PC-3 (cell line): ENCODE data around the gene SLC25A17. TPM values are rescaled to one million over a fixed set of nuclear protein-coding genes. Genes with fewer than 3 reads are reported as not detected.

ENCODE experiments used
- ATAC-seq: fragments of 200-7000 bp; cut with Tn5 transposase; 2 replicates; pipeline ENCODE4 v1.9.1; 2020; ENCODE audit warnings: mild to moderate bottlenecking, moderate library complexity
- BruUV-seq: library from RNA; stranded (reverse); fragments of 400-500 nt; replicated peaks from 2 replicates; lab custom pipeline; 2021; lab: Mats Ljungman, UMichigan
- CTCF ChIA-PET: fragments of 300-600 bp; sonication (Branson Sonifier 250); formaldehyde crosslinking; loops from one replicate; lab custom pipeline; 2022; ENCODE audit warnings: antibody characterized with exemption; lab: Charles Lee
- POLR2A ChIA-PET: fragments of 300-600 bp; sonication (Branson Sonifier 250); formaldehyde crosslinking; loops from one replicate; lab custom pipeline; 2022; ENCODE audit warnings: antibody characterized with exemption; ENCODE audit not compliant: unreplicated experiment; lab: Charles Lee
- DNase-seq: peaks from one replicate; pipeline ENCODE4 v3.0.0-alpha.2; 2015
- H2AFZ ChIP-seq: fragments of 300-600 bp; sonication (generic); 2 replicates; pipeline ENCODE4 v1.6.0; 2016; ENCODE audit warnings: antibody characterized with exemption, low read length
- H3F3A ChIP-seq: fragments of 300-600 bp; sonication (generic); one replicate; pipeline ENCODE4 v1.6.0; 2017; ENCODE audit warnings: antibody characterized with exemption, low read length, control low read depth, mild to moderate bottlenecking; ENCODE audit not compliant: unreplicated experiment
- H3K27ac ChIP-seq: fragments of 300-600 bp; sonication (generic); 2 replicates; pipeline ENCODE4 v1.5.1; 2016; ENCODE audit warnings: mild to moderate bottlenecking, low read length
- H3K27me3 ChIP-seq: fragments of 300-600 bp; sonication (generic); 2 replicates; pipeline ENCODE4 v1.6.1; 2016; ENCODE audit warnings: low read length, mixed read lengths
- H3K36me3 ChIP-seq: fragments of 300-600 bp; sonication (generic); 2 replicates; pipeline ENCODE4 v1.6.1; 2016; ENCODE audit warnings: low read depth, mixed run types, low read length, mixed read lengths
- H3K4me1 ChIP-seq: fragments of 300-600 bp; sonication (generic); 2 replicates; pipeline ENCODE4 v1.5.1; 2016; ENCODE audit warnings: low read length; ENCODE audit not compliant: insufficient read depth
- H3K4me2 ChIP-seq: fragments of 300-600 bp; sonication (generic); 2 replicates; pipeline ENCODE4 v1.6.0; 2016; ENCODE audit warnings: low read length
- H3K4me3 ChIP-seq: fragments of 300-600 bp; sonication (generic); 2 replicates; pipeline ENCODE4 v1.5.1; 2016; ENCODE audit warnings: mild to moderate bottlenecking, low read length, mixed read lengths
- H3K79me2 ChIP-seq: fragments of 300-600 bp; sonication (generic); 2 replicates; pipeline ENCODE4 v1.6.1; 2017; ENCODE audit warnings: low read length, mixed read lengths
- H3K9ac ChIP-seq: fragments of 300-600 bp; sonication (generic); 2 replicates; pipeline ENCODE4 v1.6.0; 2016; ENCODE audit warnings: mild to moderate bottlenecking, low read length
- H3K9me2 ChIP-seq: fragments of 300-600 bp; sonication (generic); replicated peaks from 2 replicates; pipeline ENCODE4 v1.6.1; 2016; ENCODE audit warnings: mixed run types, low read length, mixed read lengths
- H3K9me3 ChIP-seq: fragments of 300-600 bp; sonication (generic); 2 replicates; pipeline ENCODE4 v1.6.1; 2016; ENCODE audit warnings: low read length, mixed read lengths
- H4K20me1 ChIP-seq: fragments of 300-600 bp; sonication (generic); 2 replicates; pipeline ENCODE4 v1.6.1; 2016; ENCODE audit warnings: low read length, mixed read lengths
- CTCF ChIP-seq: fragments of 300-600 bp; sonication (generic); conservative IDR thresholded peaks from 2 replicates; pipeline ENCODE4 v1.5.1; 2017; ENCODE audit warnings: antibody characterized with exemption, low read depth, mild to moderate bottlenecking, low read length
- EZH2 ChIP-seq: fragments of 300-600 bp; sonication (generic); IDR thresholded peaks from one replicate; pipeline ENCODE4 v1.6.1; 2017; ENCODE audit warnings: antibody characterized with exemption, mild to moderate bottlenecking, low read length; ENCODE audit not compliant: unreplicated experiment
- EZH2phosphoT487 ChIP-seq: fragments of 300-600 bp; sonication (generic); IDR thresholded peaks from 2 replicates; pipeline ENCODE4 v1.6.1; 2018; ENCODE audit warnings: mild to moderate bottlenecking, antibody characterized with exemption, low read length, borderline replicate concordance
- intact Hi-C: fragments of 100-400 bp; cut with micrococcal nuclease; formaldehyde crosslinking; loops from 2 replicates; pipeline ENCODE4 v1.9.0; 2023
- total RNA-seq: library from RNA; depleted of rRNA; stranded (reverse); fragments of >200 nt; gene quantifications from 2 replicates; pipeline ENCODE4 v1.2.3, GENCODE V29; 2014

The SLC25A17 gene
- total RNA-seq, 1 experiment from 2014 or later = 18.3 TPM

- POLR2A ChIA-PET = no interaction called here
- no TSS peak for BruUV-seq
- TF ChIP-seq EZH2 = no peak
These were observed 25.8 kb upstream of the SLC25A17 start for GRCh38 chr22:40844951-40845350.

GRCh38 chr22:40838486-40838885 lies 19.3 kb upstream of the SLC25A17 start:
- CTCF ChIA-PET = interaction anchor here (1.1 kb wide), 1 partner anchor 61 kb away, joined by 7 read pairs; no protein-coding TSS in a partner anchor

More at GRCh38 chr22:40844951-40845350, 25.8 kb upstream of the SLC25A17 start:
- Histone ChIP-seq H3K79me2 (peaks cover 49% of the 10 kb centered on the region), H3K27ac (no peak overlapping the region), H4K20me1 (peaks cover 6% of the 10 kb centered on the region; the same call in 1 of the 2 replicates), H3K27me3 (no peaks in the 10 kb centered on the region), H3K9me2 (no peaks in the 10 kb centered on the region), H3K36me3 (peaks cover 33% of the 10 kb centered on the region), H2AFZ (no peak overlapping the region), H3K9me3 (no peaks in the 10 kb centered on the region), H3K4me3 (no peak overlapping the region), H3F3A (no peaks in the 10 kb centered on the region), H3K9ac (no peak overlapping the region), H3K4me1 (peaks cover 12% of the 10 kb centered on the region), H3K4me2 (no peak overlapping the region)
- no peak for ATAC-seq
- no peak for DNase-seq
- CTCF ChIA-PET = no interaction called here
- intact Hi-C loops = no loop called here

GRCh38 chr22:40834619-40835018 lies 15.5 kb upstream of the SLC25A17 start:
- ATAC-seq (peak; percentile 83), DNase-seq (peak; percentile 43)
- Histone ChIP-seq H3K4me2 (0 out of 2 replicates have a peak overlapping the region, but pooled peaks have one; percentile 20), H3K36me3 (peaks cover 52% of the 10 kb centered on the region), H3K9me2 (no peaks in the 10 kb centered on the region), H3K9ac (no peak overlapping the region), H3F3A (no peaks in the 10 kb centered on the region), H3K79me2 (peaks cover 18% of the 10 kb centered on the region; the same call in 1 of the 2 replicates), H3K27me3 (no peaks in the 10 kb centered on the region), H3K27ac (peak overlapping the region; percentile 39), H3K4me3 (no peak overlapping the region), H3K9me3 (no peaks in the 10 kb centered on the region), H2AFZ (no peak overlapping the region), H3K4me1 (peaks cover 13% of the 10 kb centered on the region), H4K20me1 (no peaks in the 10 kb centered on the region)
- BruUV-seq = no TSS peak
- ChIA-PET CTCF (interaction anchor here (1.0 kb wide), 1 partner anchor 152 kb away, joined by 3 read pairs; no protein-coding TSS in a partner anchor), POLR2A (interaction anchor here (0.6 kb wide), 2 partner anchors 23 to 116 kb away, joined by 3 to 9 read pairs; partner anchors contain the start of gene RBX1)
- TF ChIP-seq EZH2phosphoT487 (no peak), CTCF (no peak), EZH2 (no peak)
- intact Hi-C loops = no loop called here

More at GRCh38 chr22:40838486-40838885, 19.3 kb upstream of the SLC25A17 start:
- Histone ChIP-seq H3K9ac (no peak overlapping the region), H3K36me3 (peaks cover 39% of the 10 kb centered on the region), H3F3A (no peaks in the 10 kb centered on the region), H3K27ac (no peak overlapping the region), H3K4me2 (no peak overlapping the region), H3K27me3 (no peaks in the 10 kb centered on the region), H3K4me1 (peaks cover 26% of the 10 kb centered on the region), H3K79me2 (peaks cover 36% of the 10 kb centered on the region), H3K9me2 (no peaks in the 10 kb centered on the region), H3K4me3 (no peak overlapping the region), H3K9me3 (no peaks in the 10 kb centered on the region), H2AFZ (no peak overlapping the region), H4K20me1 (peaks cover 6% of the 10 kb centered on the region; the same call in 1 of the 2 replicates)
- intact Hi-C loops = no loop called here
- BruUV-seq = no TSS peak
- POLR2A ChIA-PET = no interaction called here
- TF ChIP-seq EZH2 (no peak), EZH2phosphoT487 (no peak), CTCF (no peak)
- ATAC-seq (no peak), DNase-seq (no peak)
